Common myeloid progenitor, CD34-positive (primary cell): Measurements from ENCODE around the gene RNF5.

Experiments
- CTCF ChIA-PET: fragments of 350-600 bp; sonication (Branson Sonifier 250); formaldehyde crosslinking; loops from one replicate; lab custom pipeline; 2021; ENCODE audit warnings: antibody characterized with exemption; lab: Charles Lee
- POLR2A ChIA-PET: fragments of 350-600 bp; sonication (Branson Sonifier 250); formaldehyde crosslinking; loops from one replicate; lab custom pipeline; 2021; ENCODE audit warnings: antibody characterized with exemption; lab: Charles Lee
- DNase-seq, 3 donors: peaks; one replicate each; pipeline versions ENCODE4 v3.0.0 to v3.0.0-alpha.2; 2013
- H3K27ac ChIP-seq, 2 experiments: 1 replicate in 1 of 2; 2 replicates in 1 of 2; pipeline ENCODE4 v1.7.0; 2013; ENCODE audit warnings: inconsistent platforms in 2 of 2, low read length in 2 of 2, mild to moderate bottlenecking in 2 of 2, low read depth in 1 of 2, moderate library complexity in 1 of 2; ENCODE audit not compliant: severe bottlenecking in 2 of 2, insufficient read depth in 1 of 2, poor library complexity in 1 of 2
- H3K27me3 ChIP-seq, 5 experiments: replicated peaks in 2 of 5; 1 replicate in 3 of 5; 2 replicates in 2 of 5; pipeline versions ENCODE4 v1.6.1 to v1.7.0; 2013; ENCODE audit warnings: low read length in 4 of 5, mild to moderate bottlenecking in 2 of 5, moderate library complexity in 2 of 5, inconsistent platforms in 1 of 5; ENCODE audit not compliant: insufficient read depth in 5 of 5, control insufficient read depth in 4 of 5
- H3K36me3 ChIP-seq, 4 experiments: 1 replicate in 2 of 4; 2 replicates in 2 of 4; pipeline versions ENCODE4 v1.6.1 to v1.7.0; 2013; ENCODE audit warnings: low read length in 3 of 4, control low read depth in 1 of 4, mild to moderate bottlenecking in 1 of 4; ENCODE audit not compliant: control insufficient read depth in 4 of 4, insufficient read depth in 4 of 4
- H3K4me1 ChIP-seq, 4 experiments: 1 replicate in 3 of 4; 2 replicates in 1 of 4; pipeline versions ENCODE4 v1.6.1 to v1.7.1; 2013; ENCODE audit warnings: low read length in 3 of 4, mild to moderate bottlenecking in 3 of 4, control low read depth in 1 of 4, inconsistent platforms in 1 of 4, moderate library complexity in 1 of 4; ENCODE audit not compliant: control insufficient read depth in 4 of 4, insufficient read depth in 4 of 4; ENCODE audit errors: control extremely low read depth in 1 of 4
- H3K4me3 ChIP-seq, 7 experiments: 1 replicate in 4 of 7; 2 replicates in 3 of 7; pipeline versions ENCODE4 v1.5.1 to v1.7.0; 2013; ENCODE audit warnings: mild to moderate bottlenecking in 7 of 7, low read length in 6 of 7, moderate library complexity in 6 of 7, inconsistent platforms in 2 of 7, low read depth in 2 of 7, control low read depth in 1 of 7; ENCODE audit not compliant: insufficient read depth in 4 of 7, control insufficient read depth in 1 of 7; ENCODE audit errors: extremely low read depth in 1 of 7
- H3K9me3 ChIP-seq, 5 experiments: 1 replicate in 4 of 5; 2 replicates in 1 of 5; pipeline versions ENCODE4 v1.6.1 to v1.7.1; 2013; ENCODE audit warnings: low read length in 4 of 5, mild to moderate bottlenecking in 2 of 5, inconsistent platforms in 1 of 5, low read depth in 1 of 5, moderate library complexity in 1 of 5; ENCODE audit not compliant: control insufficient read depth in 4 of 5, insufficient read depth in 2 of 5; ENCODE audit errors: control extremely low read depth in 1 of 5
- WGBS: methylation state at CpG from one replicate; pipeline ENCODE4 v1.1.5; 2013; ENCODE audit not compliant: insufficient coverage; 5-methylcytosine and 5-hydroxymethylcytosine counted together

The RNF5 gene

DNA sequence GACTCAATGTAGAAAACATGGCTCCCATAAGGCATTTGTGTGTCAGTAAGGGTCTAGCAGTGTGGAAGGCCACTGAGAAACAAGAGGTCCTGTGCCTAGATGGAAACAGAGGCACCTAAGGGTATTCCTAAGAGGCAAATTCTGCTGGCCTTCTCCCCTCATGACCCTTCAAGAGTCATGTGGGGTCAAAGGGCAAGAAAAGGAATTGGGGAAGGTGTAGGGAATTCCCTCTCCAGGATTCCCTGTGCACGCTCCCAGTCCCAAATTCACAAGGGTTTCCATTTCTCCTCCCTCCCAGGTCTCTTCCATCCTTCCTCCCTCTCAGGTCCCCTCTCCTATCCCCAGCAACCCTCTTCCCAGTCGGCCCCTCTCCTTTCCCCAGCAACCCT, 2.9 kb upstream of the RNF5 start:
- Histone ChIP-seq H3K36me3 (peaks cover 2 to 18% (median 13%) of the 10 kb centered on the region in 4 experiments), H3K4me3 (peak overlapping the region; percentile 46 to 94 (median 83)), H3K27me3 (no peaks in the 10 kb centered on the region), H3K9me3 (no peaks in the 10 kb centered on the region), H3K4me1 (peaks cover 21 to 58% (median 48%) of the 10 kb centered on the region in 4 experiments), H3K27ac (peak overlapping the region; percentile 81 to 92)
- DNase-seq = no peak
- ChIA-PET CTCF (no interaction called here), POLR2A (no interaction called here)
- WGBS = 40% methylated on average over 2 of the region's 2 CpGs

DNA sequence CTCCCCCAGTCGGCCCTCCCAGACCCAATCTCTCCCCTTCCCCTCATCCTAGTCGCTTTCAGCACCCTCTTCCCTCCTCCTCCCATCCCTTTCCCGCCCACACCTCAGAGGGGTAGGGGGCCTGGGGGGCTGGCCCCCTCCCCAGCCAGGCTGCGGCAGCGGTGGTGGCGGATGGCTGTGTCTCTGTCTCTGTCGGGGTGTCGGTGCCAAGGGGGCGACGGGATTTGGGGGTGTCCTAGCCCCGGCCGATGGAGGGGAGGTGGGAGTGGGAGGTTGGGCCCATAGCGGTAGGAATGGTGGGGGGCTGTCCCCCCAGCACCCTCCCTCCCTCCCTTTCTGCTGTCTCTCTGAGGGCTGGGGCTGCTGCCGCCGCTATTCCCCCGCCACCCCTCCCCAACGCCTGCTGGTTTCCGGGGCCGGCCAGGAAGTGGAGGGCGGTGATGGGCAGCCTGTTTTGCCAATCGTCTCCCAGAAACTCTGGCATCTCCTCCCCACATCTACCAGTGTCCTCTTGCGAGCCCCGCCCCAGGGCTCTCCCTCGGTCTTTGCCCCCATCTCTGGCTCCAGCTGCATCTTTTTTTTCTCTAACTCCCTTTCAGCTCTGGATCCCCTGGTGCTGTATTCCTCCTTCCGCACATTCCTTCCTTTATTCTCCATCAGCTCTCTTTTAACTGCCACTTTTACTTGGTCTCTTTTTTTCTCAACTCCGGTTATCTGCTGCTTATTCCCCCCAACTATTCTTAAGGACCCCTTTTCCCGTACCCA, 2.3 kb upstream of the RNF5 start, which contains the start of gene AGPAT1:
TSS of gene AGPAT1 (minus strand) at position 374 of the 765 bp plus-strand sequence. CDS start 4,588 bp downstream, outside the sequence.
- POLR2A ChIA-PET = interaction anchor here (2.1 kb wide), 1 partner anchor 20 kb away, joined by 6 read pairs; no protein-coding TSS in a partner anchor
- Histone ChIP-seq H3K9me3 (no peaks in the 10 kb centered on the region), H3K4me1 (peaks cover 21 to 58% (median 48%) of the 10 kb centered on the region in 4 experiments), H3K4me3 (peak within 1 kb of the TSS; percentile 46 to 94 (median 83)), H3K27me3 (no peaks in the 10 kb centered on the region), H3K36me3 (peaks cover 2 to 17% (median 11%) of the 10 kb centered on the region in 4 experiments), H3K27ac (peak within 1 kb of the TSS; percentile 93 to 95)
- CTCF ChIA-PET = interaction anchor here (1.0 to 1.3 kb wide), 2 partner anchors 28 to 40 kb away, joined by 3 read pairs; no protein-coding TSS in a partner anchor
- 7% methylated on average over 8 of the region's 27 CpGs for WGBS
- DNase-seq = peak; percentile 96 to 98 (median 96)

DNA sequence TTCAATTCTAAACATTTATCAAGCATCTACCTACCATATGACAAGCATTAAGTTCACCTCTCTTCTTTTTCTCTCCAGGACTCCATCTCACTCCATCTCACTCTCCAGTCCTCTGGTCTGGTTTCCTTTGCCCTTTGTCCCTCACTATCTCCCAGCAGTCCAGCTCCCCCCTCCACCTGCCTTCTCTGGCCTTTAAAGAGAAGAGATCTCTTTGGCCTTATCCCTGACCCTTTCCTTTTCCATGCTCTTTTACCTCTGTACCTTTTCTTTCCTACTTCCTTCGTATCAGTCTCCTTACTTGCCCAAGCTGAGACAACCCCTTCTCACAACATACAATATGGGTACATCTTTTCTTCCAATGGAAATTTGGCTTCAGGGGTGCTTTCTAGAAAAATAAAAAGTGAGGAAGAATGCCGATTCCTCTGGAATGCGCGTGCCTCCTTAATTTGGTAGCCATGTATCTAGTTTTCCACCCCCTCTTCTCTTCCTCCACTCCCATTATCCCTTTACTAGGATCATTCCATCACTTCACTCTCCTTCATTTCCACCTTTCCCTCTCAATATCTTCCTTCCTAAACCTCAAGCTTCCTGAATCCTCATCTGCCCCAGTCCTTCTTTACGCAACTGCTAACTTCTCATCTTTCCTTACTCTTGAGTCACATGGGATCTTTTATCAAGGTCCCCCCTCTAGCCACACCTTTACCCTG, 1.6 kb upstream of the RNF5 start:
- Histone ChIP-seq H3K4me3 (peak overlapping the region in 6 of 7 experiments; percentile 73 to 94 (median 84)), H3K27me3 (no peaks in the 10 kb centered on the region), H3K4me1 (peaks cover 21 to 58% (median 48%) of the 10 kb centered on the region in 4 experiments), H3K36me3 (peaks cover 3 to 18% (median 13%) of the 10 kb centered on the region in 4 experiments), H3K9me3 (no peaks in the 10 kb centered on the region), H3K27ac (peak overlapping the region; percentile 93 to 95)
- ChIA-PET POLR2A (interaction anchor here (2.1 kb wide), 1 partner anchor 19 kb away, joined by 6 read pairs; no protein-coding TSS in a partner anchor), CTCF (interaction anchor here (0.8 to 1.4 kb wide), 5 partner anchors 12 to 47 kb away, joined by 3 to 4 read pairs (median 3); partner anchors contain the start of genes EGFL8 and GPSM3)
- no peak for DNase-seq
- 73% methylated on average over 4 of the region's 5 CpGs for WGBS

DNA sequence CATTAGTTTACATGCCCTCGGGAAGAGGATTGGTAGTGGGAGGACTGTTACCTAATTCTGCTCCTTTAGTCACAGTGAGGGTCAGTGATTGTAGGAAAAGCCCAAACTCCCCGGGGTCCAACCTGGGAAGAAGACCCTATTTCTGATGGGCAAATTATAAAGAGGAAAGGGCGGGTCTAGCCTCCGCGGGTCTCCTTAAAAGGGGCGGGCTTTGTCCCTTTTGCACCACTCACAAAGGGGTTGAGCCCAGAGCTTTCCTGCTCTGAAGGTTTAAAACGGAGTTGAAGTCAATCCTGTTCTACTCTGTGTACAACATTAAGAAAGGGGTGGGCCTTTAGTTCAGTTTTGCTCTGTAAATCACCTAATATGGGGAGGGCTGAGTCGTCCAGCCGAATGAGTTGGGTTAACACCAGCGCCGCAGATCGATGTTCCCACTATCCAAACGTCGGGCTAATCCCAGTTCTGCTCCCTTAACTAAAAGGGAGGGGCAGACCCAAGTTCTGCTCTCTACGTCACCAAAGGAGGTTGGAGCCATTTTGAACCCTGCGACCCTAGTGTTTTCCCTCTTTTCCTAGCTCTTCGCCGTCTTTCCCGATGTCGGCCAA, 920 bp upstream of the RNF5 start:
- ChIA-PET POLR2A (interaction anchor here (0.6 to 2.1 kb wide), 4 partner anchors 15 to 49 kb away, joined by 3 to 6 read pairs (median 4); partner anchors contain the start of genes ATF6B and GPSM3), CTCF (interaction anchor here (0.8 to 1.4 kb wide), 5 partner anchors 12 to 48 kb away, joined by 3 to 4 read pairs (median 3); partner anchors contain the start of genes EGFL8 and GPSM3)
- H3K9me3 ChIP-seq = no peaks in the 10 kb centered on the region
- peak; percentile 62 to 75 (median 71) for DNase-seq
- H3K4me1 ChIP-seq = peaks cover 21 to 61% (median 48%) of the 10 kb centered on the region in 4 experiments
- peak overlapping the region; percentile 93 to 95 for H3K27ac ChIP-seq
- H3K36me3 ChIP-seq = peaks cover 3 to 24% (median 15%) of the 10 kb centered on the region in 4 experiments
- peak overlapping the region; percentile 44 to 94 (median 83) for H3K4me3 ChIP-seq
- H3K27me3 ChIP-seq = no peaks in the 10 kb centered on the region
- WGBS = 0% methylated on average over 20 of the region's 20 CpGs

DNA sequence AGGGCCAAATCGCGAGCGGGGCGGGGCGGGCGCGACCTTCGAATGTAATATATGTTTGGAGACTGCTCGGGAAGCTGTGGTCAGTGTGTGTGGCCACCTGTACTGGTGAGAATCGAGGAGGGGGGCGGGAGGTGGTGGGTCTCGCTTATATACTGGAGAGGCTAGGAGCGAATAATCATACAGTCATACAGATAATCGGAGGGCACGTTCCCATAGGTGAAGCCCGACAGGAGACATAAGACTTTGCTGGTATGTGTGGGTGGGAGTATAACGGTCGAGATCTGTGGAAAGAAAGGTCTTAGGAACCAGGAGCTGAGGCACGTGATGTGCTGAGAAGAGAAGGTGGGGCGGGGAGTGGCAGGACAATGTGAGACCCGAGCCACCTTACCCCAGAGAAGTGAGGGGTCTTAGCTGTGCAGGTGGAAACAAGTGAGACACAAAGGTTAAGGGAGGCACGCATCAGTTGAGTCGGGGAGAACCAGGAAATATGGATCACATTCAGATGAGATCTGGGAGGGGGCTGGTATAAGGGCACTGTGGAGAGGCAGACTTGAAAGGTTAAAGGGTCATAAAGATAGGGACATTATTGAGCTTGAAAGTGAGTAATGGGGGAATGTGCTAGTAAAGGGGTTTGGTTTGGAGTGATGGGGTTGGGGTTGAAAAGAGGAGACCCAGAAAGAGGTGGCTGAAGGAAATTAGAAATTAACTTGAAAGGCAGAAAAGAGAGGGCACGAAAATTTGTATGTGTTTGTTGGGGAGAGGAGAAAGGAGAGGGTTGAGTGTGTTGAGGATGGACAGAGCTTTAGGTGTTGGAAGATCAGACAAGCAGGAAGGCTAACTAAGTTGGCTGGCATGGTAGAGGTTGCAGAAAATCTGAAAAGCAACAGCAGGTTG, 589 bp downstream of the RNF5 start:
- POLR2A ChIA-PET = interaction anchor here (0.9 to 1.5 kb wide), 4 partner anchors 10 to 221 kb away, joined by 3 to 6 read pairs (median 6); partner anchors contain the start of genes GPSM3 and PBX2
- CTCF ChIA-PET = interaction anchor here (0.8 to 2.1 kb wide), 8 partner anchors 8 to 66 kb away, joined by 3 to 13 read pairs (median 4); partner anchors contain the start of gene GPSM3

More for the DNA sequence above, 589 bp downstream of the RNF5 start:
- Histone ChIP-seq H3K36me3 (peaks cover 5 to 38% (median 28%) of the 10 kb centered on the region in 4 experiments), H3K27ac (peak overlapping the region; percentile 88 to 95), H3K27me3 (no peaks in the 10 kb centered on the region), H3K4me1 (peaks cover 21 to 56% (median 44%) of the 10 kb centered on the region in 4 experiments), H3K9me3 (no peaks in the 10 kb centered on the region), H3K4me3 (peak overlapping the region; percentile 70 to 94 (median 90))
- DNase-seq = no peak
- 5% methylated on average over 13 of the region's 24 CpGs for WGBS
